ENCODE measurements around the gene JPH3. TPM values are rescaled to one million over a fixed set of nuclear protein-coding genes. Genes with fewer than 3 reads are reported as not detected.

The JPH3 gene
- total RNA-seq, 2 donors from 2014 or later = 37.0 to 39.1 TPM

GRCh38 chr16:87688876-87689815, 86.8 kb downstream of the JPH3 start:
- Mint-ChIP-seq H3K9me3 (no peaks in the 10 kb centered on the region), H3K36me3 (ENCODE audit: low read depth) (peaks cover 2% of the 10 kb centered on the region), H3K4me1 (no peaks in the 10 kb centered on the region), H3K4me3 (no peak overlapping the region), H3K27me3 (ENCODE audit: insufficient read depth) (no peaks in the 10 kb centered on the region), H3K27ac (no peak overlapping the region)
- no peak for DNase-seq
- Histone ChIP-seq H3K4me3 (ENCODE audit: low read length) (no peak overlapping the region), H3K9ac (ENCODE audit: extremely low read depth, low read length, poor library complexity, severe bottlenecking) (no peak overlapping the region), H3K27ac (ENCODE audit: low read depth, low read length) (no peak overlapping the region), H3K36me3 (ENCODE audit: control insufficient read depth, insufficient read depth, low read length) (no peaks in the 10 kb centered on the region), H3K9me3 (ENCODE audit: control insufficient read depth, low read length) (no peaks in the 10 kb centered on the region), H3K27me3 (ENCODE audit: control insufficient read depth, insufficient read depth, low read length, poor library complexity, severe bottlenecking) (no peaks in the 10 kb centered on the region), H3K4me1 (ENCODE audit: control insufficient read depth, insufficient read depth, low read length) (no peaks in the 10 kb centered on the region)
- WGBS, 2 experiments (ENCODE audit: insufficient coverage in 1 of 2, insufficient read length in 1 of 2) = 95 to 97% methylated on average over 30 to 45 of the region's 45 CpGs
- TF ChIP-seq CTCF (conservative IDR thresholded peaks at IDR 0.05) = no peak

GRCh38 chr16:87689956-87690465, 87.7 kb downstream of the JPH3 start:
- Histone ChIP-seq H3K27ac (ENCODE audit: low read depth, low read length) (no peak overlapping the region), H3K9me3 (ENCODE audit: control insufficient read depth, low read length) (no peaks in the 10 kb centered on the region), H3K9ac (ENCODE audit: extremely low read depth, low read length, poor library complexity, severe bottlenecking) (no peak overlapping the region), H3K36me3 (ENCODE audit: control insufficient read depth, insufficient read depth, low read length) (no peaks in the 10 kb centered on the region), H3K4me3 (ENCODE audit: low read length) (no peak overlapping the region), H3K27me3 (ENCODE audit: control insufficient read depth, insufficient read depth, low read length, poor library complexity, severe bottlenecking) (no peaks in the 10 kb centered on the region), H3K4me1 (ENCODE audit: control insufficient read depth, insufficient read depth, low read length) (no peaks in the 10 kb centered on the region)
- Mint-ChIP-seq H3K9me3 (no peaks in the 10 kb centered on the region), H3K4me1 (no peaks in the 10 kb centered on the region), H3K27ac (no peak overlapping the region), H3K4me3 (no peak overlapping the region), H3K27me3 (ENCODE audit: insufficient read depth) (no peaks in the 10 kb centered on the region), H3K36me3 (ENCODE audit: low read depth) (peaks cover 6% of the 10 kb centered on the region)
- 95 to 97% methylated on average over 28 to 46 of the region's 46 CpGs for WGBS, 2 experiments (ENCODE audit: insufficient coverage in 1 of 2, insufficient read length in 1 of 2)
- TF ChIP-seq CTCF (conservative IDR thresholded peaks at IDR 0.05) = no peak
- no peak for DNase-seq

DNA sequence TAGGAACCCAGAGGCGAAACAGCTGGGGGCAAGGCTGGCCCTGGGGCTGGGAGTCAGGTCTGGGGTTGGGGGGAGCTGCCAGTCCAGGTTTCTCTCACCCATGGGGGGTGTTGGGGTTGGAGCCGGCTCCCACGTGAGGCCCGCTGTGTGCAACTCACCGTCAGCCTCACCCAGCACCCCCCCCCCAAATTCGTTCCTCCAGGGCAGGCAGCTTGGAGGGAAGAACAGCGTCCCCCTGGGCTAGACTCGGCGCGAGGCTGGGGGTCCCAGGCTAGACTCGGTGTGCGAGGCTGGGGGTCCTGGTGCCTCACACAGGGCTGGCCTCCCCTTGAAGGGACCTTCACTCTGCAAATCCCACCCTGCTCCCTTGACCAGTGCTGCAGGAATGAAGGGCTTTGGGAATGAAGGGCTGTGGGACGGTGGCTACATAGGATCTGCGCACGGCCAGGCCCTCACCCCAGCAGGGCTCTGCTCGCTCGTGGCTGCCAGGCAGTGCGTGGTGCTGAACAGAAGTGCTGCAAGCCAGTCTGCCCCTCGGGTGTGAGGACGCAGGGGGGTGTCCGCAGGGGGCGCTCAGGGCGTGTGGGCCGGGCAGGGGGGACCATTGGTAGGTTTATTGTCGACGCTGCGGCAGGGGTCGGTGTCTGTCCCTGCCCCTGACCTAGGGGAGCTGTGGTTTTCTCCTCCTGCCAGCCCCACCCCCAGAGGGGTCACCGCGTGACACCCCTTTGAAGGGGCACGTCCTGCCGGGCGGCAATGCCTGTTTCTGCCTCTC, 88.8 kb downstream of the JPH3 start:
- WGBS, 2 experiments (ENCODE audit: insufficient coverage in 1 of 2, insufficient read length in 1 of 2) = 87 to 92% methylated on average over 24 to 33 of the region's 33 CpGs

More for the DNA sequence above, 88.8 kb downstream of the JPH3 start:
- DNase-seq = no peak
- H3K36me3 ChIP-seq (ENCODE audit: control insufficient read depth, insufficient read depth, low read length) = no peaks in the 10 kb centered on the region
- Mint-ChIP-seq H3K36me3 (ENCODE audit: low read depth) (peaks cover 7% of the 10 kb centered on the region), H3K4me3 (no peak overlapping the region), H3K4me1 (no peaks in the 10 kb centered on the region), H3K27ac (no peak overlapping the region), H3K9me3 (no peaks in the 10 kb centered on the region), H3K27me3 (ENCODE audit: insufficient read depth) (no peaks in the 10 kb centered on the region)
- no peaks in the 10 kb centered on the region for H3K9me3 ChIP-seq (ENCODE audit: control insufficient read depth, low read length)
- H3K4me3 ChIP-seq (ENCODE audit: low read length) = no peak overlapping the region
- H3K4me1 ChIP-seq (ENCODE audit: control insufficient read depth, insufficient read depth, low read length) = no peaks in the 10 kb centered on the region
- no peak overlapping the region for H3K27ac ChIP-seq (ENCODE audit: low read depth, low read length)
- no peak for TF ChIP-seq CTCF (conservative IDR thresholded peaks at IDR 0.05)
- no peaks in the 10 kb centered on the region for H3K27me3 ChIP-seq (ENCODE audit: control insufficient read depth, insufficient read depth, low read length, poor library complexity, severe bottlenecking)
- H3K9ac ChIP-seq (ENCODE audit: extremely low read depth, low read length, poor library complexity, severe bottlenecking) = no peak overlapping the region

Measured in endodermal cell (in vitro differentiated cells).